Panc1 (cell line): ENCODE results near the gene ASF1B. TPM values are rescaled to one million over a fixed set of nuclear protein-coding genes. Genes with fewer than 3 reads are reported as not detected.

Experiments used
- ATAC-seq: fragments of 200-7000 bp; cut with Tn5 transposase; 2 replicates; pipeline ENCODE4 v1.9.1; 2020; ENCODE audit warnings: mild to moderate bottlenecking, moderate library complexity
- BruUV-seq: library from RNA; stranded (reverse); fragments of 400-500 nt; replicated peaks from 2 replicates; lab custom pipeline; 2021; lab: Mats Ljungman, UMichigan
- CTCF ChIA-PET: fragments of 300-600 bp; sonication (Branson Sonifier 250); formaldehyde crosslinking; loops from one replicate; lab custom pipeline; 2022; ENCODE audit warnings: antibody characterized with exemption; lab: Charles Lee
- POLR2A ChIA-PET: fragments of 300-600 bp; sonication (Branson Sonifier 250); formaldehyde crosslinking; loops from one replicate; lab custom pipeline; 2022; ENCODE audit warnings: antibody characterized with exemption; lab: Charles Lee
- DNase-seq: peaks from one replicate; pipeline ENCODE4 v3.0.0-alpha.2; 2010; ENCODE audit warnings: low read depth, low spot score
- H3K27ac ChIP-seq: 2 replicates; pipeline ENCODE4 v1.5.1; 2011; ENCODE audit warnings: mild to moderate bottlenecking, low read length, inconsistent platforms
- H3K27me3 ChIP-seq: fragments of 200-500 bp; sonication (Bioruptor generic); 2 replicates; pipeline ENCODE4 v1.6.0; 2014; ENCODE audit warnings: low read length, inconsistent platforms; ENCODE audit not compliant: control insufficient read depth, insufficient read depth
- H3K36me3 ChIP-seq: fragments of 200-500 bp; sonication (Bioruptor generic); 2 replicates; pipeline ENCODE4 v1.5.1; 2014; ENCODE audit warnings: inconsistent platforms, mild to moderate bottlenecking, low read length, moderate library complexity; ENCODE audit not compliant: control insufficient read depth, insufficient read depth
- H3K4me1 ChIP-seq: 2 replicates; pipeline ENCODE4 v1.5.1; 2011; ENCODE audit warnings: inconsistent platforms, mild to moderate bottlenecking, low read length, moderate library complexity; ENCODE audit not compliant: control insufficient read depth, insufficient read depth
- H3K4me3 ChIP-seq, 2 experiments: 2 replicates each; pipeline ENCODE4 v1.5.1; 2011 to 2012; ENCODE audit warnings: low read depth in 2 of 2, low read length in 2 of 2, mild to moderate bottlenecking in 2 of 2, inconsistent platforms in 1 of 2, moderate library complexity in 1 of 2
- H3K9me3 ChIP-seq: fragments of 200-500 bp; sonication (Bioruptor generic); 2 replicates; pipeline ENCODE4 v1.5.1; 2014; ENCODE audit warnings: low read depth, mild to moderate bottlenecking, inconsistent platforms, low read length, moderate library complexity; ENCODE audit not compliant: control insufficient read depth, insufficient read depth
- POLR2AphosphoS5 ChIP-seq: IDR thresholded peaks from 2 replicates; pipeline ENCODE4 v1.6.1; 2012; ENCODE audit warnings: mild to moderate bottlenecking, low read depth, low read length, moderate library complexity
- SIN3A ChIP-seq: IDR thresholded peaks from 2 replicates; pipeline ENCODE4 v1.6.1; 2012; ENCODE audit warnings: low read depth, mild to moderate bottlenecking, low read length, moderate library complexity, borderline replicate concordance; ENCODE audit not compliant: insufficient read depth
- in situ Hi-C: cut with HindIII; loops from 2 replicates; pipeline ENCODE4 v1.10.0; 2016; ENCODE audit warnings: low sequenced_read_pairs, low pct_unique_long_range_greater_than_20kb
- intact Hi-C: fragments of 100-400 bp; cut with micrococcal nuclease; formaldehyde crosslinking; loops from one replicate; pipeline ENCODE4 v1.10.0; 2022; ENCODE audit not compliant: unreplicated experiment
- total RNA-seq: library from RNA; stranded (reverse); gene quantifications from one replicate; pipeline ENCODE4 v1.2.1, GENCODE V29; 2021; ENCODE audit not compliant: unreplicated experiment
- TF ChIP-seq, protein P1 (sequence below): fragments of 450-650 bp; IDR thresholded peaks from 2 replicates; pipeline ENCODE4 v1.5.1; 2017; ENCODE audit warnings: mild to moderate bottlenecking
- TF ChIP-seq, protein P2 (sequence below), 2 experiments: IDR thresholded peaks; 2 replicates each; pipeline ENCODE4 v1.6.1; 2011 to 2012; ENCODE audit warnings: low read depth in 2 of 2, control low read depth in 1 of 2, low read length in 1 of 2, mild to moderate bottlenecking in 1 of 2, moderate library complexity in 1 of 2; ENCODE audit not compliant: insufficient read depth in 1 of 2

Gene ASF1B
- total RNA-seq, 1 experiment from 2014 or later, result 35.4 TPM

DNA sequence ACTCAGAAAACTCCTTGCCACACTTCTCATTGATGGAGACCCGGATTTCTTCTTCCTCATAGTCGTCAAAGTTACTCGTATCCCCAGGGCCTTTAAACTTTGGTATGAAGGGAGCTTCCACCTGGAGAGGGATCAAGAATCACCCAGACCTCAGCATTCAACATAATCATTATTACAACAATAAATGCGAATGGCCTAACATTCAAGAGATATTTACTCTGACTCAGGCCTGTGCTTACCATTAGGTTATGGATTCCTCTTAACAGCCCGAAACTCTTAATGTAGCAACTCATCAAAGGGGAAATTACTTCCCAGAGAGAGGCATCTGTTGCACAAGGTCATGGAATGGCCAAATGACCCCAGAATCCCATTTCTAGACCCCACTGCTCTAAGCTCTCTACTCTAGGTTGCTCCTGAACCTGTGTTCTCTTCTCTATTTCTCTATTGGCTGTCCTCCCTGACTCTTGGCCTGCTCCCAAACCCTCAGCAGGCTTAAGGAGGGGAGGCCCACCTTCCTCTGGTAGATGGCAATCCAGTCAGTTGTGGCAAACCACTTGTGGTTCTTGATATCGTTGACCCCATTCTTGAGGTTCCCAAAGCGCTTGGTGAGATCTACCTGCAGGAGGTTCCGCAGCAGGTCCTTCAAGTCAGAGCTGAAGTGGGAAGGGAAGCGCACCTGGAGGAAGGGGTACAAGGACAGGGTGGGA is 43.1 kb downstream of the ASF1B start:
- ChIA-PET POLR2A (interaction anchor here (0.6 kb wide), 1 partner anchor 12 kb away, joined by 10 read pairs; no protein-coding TSS in a partner anchor), CTCF (no interaction called here)
- Histone ChIP-seq H3K9me3 (peaks cover 3% of the 10 kb centered on the region; the same call in 1 of the 2 replicates), H3K4me1 (peaks cover 4% of the 10 kb centered on the region), H3K36me3 (no peaks in the 10 kb centered on the region; the same call in 1 of the 2 replicates), H3K27me3 (no peaks in the 10 kb centered on the region), H3K27ac (no peak overlapping the region), H3K4me3 (no peak overlapping the region)
- TF ChIP-seq POLR2AphosphoS5, result peak; percentile 33; the same call in 1 of the 2 replicates
- TF ChIP-seq, protein P1, sequence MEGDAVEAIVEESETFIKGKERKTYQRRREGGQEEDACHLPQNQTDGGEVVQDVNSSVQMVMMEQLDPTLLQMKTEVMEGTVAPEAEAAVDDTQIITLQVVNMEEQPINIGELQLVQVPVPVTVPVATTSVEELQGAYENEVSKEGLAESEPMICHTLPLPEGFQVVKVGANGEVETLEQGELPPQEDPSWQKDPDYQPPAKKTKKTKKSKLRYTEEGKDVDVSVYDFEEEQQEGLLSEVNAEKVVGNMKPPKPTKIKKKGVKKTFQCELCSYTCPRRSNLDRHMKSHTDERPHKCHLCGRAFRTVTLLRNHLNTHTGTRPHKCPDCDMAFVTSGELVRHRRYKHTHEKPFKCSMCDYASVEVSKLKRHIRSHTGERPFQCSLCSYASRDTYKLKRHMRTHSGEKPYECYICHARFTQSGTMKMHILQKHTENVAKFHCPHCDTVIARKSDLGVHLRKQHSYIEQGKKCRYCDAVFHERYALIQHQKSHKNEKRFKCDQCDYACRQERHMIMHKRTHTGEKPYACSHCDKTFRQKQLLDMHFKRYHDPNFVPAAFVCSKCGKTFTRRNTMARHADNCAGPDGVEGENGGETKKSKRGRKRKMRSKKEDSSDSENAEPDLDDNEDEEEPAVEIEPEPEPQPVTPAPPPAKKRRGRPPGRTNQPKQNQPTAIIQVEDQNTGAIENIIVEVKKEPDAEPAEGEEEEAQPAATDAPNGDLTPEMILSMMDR, result no peak
- BruUV-seq, result no TSS peak
- ATAC-seq (no peak), DNase-seq (no peak)
- in situ Hi-C loops (no loop called here), intact Hi-C loops (no loop called here)

DNA sequence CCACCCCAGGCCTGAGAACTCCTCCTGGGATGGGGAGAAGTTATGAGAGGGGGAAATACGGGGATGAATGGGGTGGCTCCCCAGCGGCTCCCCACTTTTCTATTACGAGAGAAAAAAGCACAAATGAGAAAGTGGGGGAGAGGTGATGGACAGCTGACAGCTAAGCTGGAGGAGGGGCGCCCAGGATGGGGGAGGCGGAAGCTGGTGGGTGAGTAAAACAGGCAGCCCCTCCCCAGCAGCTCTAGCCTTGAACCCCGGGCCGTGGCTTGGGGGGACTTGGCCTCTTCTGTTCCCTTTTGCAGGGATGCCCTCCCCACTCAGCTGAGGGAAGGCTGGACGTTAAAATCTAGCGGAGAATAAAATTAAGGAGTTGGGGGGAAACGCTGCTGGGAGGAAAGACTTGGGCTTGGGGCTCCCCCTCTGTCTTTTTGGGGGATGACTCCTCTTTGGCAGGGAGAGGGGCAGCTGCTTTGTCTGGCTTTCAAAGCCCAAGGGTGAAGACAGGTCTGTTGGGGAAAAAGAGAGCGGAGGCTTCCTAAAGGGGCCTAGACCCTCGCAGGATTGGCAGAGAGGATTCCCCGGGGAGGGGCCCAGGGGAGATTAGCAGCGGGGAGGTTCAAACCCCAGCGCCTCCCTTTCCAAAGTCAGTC is 44.5 kb downstream of the ASF1B start:
- in situ Hi-C loops (no loop called here), intact Hi-C loops (no loop called here)
- H3K27ac ChIP-seq, result peak overlapping the region; percentile 89
- TF ChIP-seq, protein P2, sequence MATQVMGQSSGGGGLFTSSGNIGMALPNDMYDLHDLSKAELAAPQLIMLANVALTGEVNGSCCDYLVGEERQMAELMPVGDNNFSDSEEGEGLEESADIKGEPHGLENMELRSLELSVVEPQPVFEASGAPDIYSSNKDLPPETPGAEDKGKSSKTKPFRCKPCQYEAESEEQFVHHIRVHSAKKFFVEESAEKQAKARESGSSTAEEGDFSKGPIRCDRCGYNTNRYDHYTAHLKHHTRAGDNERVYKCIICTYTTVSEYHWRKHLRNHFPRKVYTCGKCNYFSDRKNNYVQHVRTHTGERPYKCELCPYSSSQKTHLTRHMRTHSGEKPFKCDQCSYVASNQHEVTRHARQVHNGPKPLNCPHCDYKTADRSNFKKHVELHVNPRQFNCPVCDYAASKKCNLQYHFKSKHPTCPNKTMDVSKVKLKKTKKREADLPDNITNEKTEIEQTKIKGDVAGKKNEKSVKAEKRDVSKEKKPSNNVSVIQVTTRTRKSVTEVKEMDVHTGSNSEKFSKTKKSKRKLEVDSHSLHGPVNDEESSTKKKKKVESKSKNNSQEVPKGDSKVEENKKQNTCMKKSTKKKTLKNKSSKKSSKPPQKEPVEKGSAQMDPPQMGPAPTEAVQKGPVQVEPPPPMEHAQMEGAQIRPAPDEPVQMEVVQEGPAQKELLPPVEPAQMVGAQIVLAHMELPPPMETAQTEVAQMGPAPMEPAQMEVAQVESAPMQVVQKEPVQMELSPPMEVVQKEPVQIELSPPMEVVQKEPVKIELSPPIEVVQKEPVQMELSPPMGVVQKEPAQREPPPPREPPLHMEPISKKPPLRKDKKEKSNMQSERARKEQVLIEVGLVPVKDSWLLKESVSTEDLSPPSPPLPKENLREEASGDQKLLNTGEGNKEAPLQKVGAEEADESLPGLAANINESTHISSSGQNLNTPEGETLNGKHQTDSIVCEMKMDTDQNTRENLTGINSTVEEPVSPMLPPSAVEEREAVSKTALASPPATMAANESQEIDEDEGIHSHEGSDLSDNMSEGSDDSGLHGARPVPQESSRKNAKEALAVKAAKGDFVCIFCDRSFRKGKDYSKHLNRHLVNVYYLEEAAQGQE (IDR thresholded peaks at IDR 0.05; ENCODE audit: insufficient read depth in 1 of 2, low read depth in 2 of 2, low read length in 1 of 2), result no peak
- TF ChIP-seq, protein P1, result no peak
- no peak for TF ChIP-seq SIN3A
- ChIA-PET CTCF (no interaction called here), POLR2A (no interaction called here)
- H3K9me3 ChIP-seq, result peaks cover 3% of the 10 kb centered on the region; the same call in 1 of the 2 replicates
- H3K36me3 ChIP-seq, result no peaks in the 10 kb centered on the region; the same call in 1 of the 2 replicates
- BruUV-seq, result TSS peak; percentile 83
- peaks cover 4% of the 10 kb centered on the region for H3K4me1 ChIP-seq
- DNase-seq (no peak), ATAC-seq (no peak; the same call in 1 of the 2 replicates)
- no peaks in the 10 kb centered on the region for H3K27me3 ChIP-seq
- peak overlapping the region; percentile 64 to 66 for H3K4me3 ChIP-seq
